ENCODE data around the gene ADAMTS17. TPM values are rescaled to one million over a fixed set of nuclear protein-coding genes. Genes with fewer than 3 reads are reported as not detected.
A peak's percentile ranks its signal among the peaks of the same experiment; 100 is the strongest.

The ADAMTS17 gene
- total RNA-seq, 1 experiment from 2014 or later = 1.8 TPM

GRCh38 chr15:100221471-100222348, 120.1 kb downstream of the ADAMTS17 start (continued):
- no peak for TF ChIP-seq ZNF425 (CRISPR knock-in tag; conservative IDR thresholded peaks at IDR 0.05)

DNA sequence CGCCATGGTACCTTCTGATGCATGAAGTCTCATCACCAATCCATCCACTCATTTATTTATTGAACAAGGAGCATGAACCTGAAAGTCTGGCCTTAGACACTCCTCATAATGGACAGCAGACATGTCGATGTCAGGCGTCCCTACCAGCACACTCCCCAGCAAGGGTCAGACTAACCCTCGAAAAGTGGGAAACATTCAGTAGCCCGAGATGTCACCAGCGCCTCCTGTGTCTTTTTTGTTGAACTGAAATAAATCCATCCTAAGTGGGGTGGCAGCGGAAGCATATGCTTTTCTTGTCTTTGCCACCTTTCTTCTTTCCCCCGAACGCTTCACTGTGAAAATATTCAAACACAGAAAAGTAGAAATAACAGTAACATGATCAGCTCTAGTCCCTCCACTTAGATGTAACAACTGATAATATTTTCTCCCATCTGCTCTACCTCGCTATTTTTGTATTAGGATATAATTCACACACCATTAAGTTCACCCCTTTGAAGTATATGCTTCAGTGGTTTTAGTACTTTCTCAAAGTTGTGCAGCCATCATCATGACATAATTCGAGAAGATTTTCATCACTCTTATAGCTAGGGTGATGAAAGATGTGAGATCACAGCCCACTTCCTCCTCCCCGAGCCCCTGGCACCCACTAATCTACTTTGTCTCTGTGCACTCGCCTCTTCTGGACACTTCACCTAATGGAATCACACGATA, 121.6 kb downstream of the ADAMTS17 start:
- H3K36me3 Mint-ChIP-seq = no peaks in the 10 kb centered on the region
- H3K27ac Mint-ChIP-seq = no peak overlapping the region
- ATAC-seq (peak; percentile 56; the same call in 1 of the 2 replicates), DNase-seq (ENCODE audit: low spot score) (no peak)
- TF ChIP-seq CREM (CRISPR knock-in tag; IDR thresholded peaks at IDR 0.05) (no peak), ZNF532 (CRISPR knock-in tag; IDR thresholded peaks at IDR 0.05; ENCODE audit: borderline replicate concordance) (no peak)
- TF ChIP-seq, protein P1, sequence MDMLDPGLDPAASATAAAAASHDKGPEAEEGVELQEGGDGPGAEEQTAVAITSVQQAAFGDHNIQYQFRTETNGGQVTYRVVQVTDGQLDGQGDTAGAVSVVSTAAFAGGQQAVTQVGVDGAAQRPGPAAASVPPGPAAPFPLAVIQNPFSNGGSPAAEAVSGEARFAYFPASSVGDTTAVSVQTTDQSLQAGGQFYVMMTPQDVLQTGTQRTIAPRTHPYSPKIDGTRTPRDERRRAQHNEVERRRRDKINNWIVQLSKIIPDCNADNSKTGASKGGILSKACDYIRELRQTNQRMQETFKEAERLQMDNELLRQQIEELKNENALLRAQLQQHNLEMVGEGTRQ (CRISPR knock-in tag; IDR thresholded peaks at IDR 0.05) = no peak
- no peaks in the 10 kb centered on the region for H3K9me3 Mint-ChIP-seq
- peaks cover 6% of the 10 kb centered on the region for H3K4me1 Mint-ChIP-seq
- POLR2A ChIA-PET = no interaction called here
- no peaks in the 10 kb centered on the region for H3K27me3 Mint-ChIP-seq (ENCODE audit: low read depth)
- CTCF ChIA-PET = no interaction called here
- no peak overlapping the region for H3K4me3 Mint-ChIP-seq

- H3K4me3 Mint-ChIP-seq = no peak overlapping the region
- ChIA-PET POLR2A (no interaction called here), CTCF (no interaction called here)
- no peaks in the 10 kb centered on the region for H3K36me3 Mint-ChIP-seq
- H3K27me3 Mint-ChIP-seq (ENCODE audit: low read depth) = no peaks in the 10 kb centered on the region
- ATAC-seq = no peak
- H3K9me3 Mint-ChIP-seq = no peaks in the 10 kb centered on the region
- no peaks in the 10 kb centered on the region for H3K4me1 Mint-ChIP-seq
- H3K27ac Mint-ChIP-seq = no peak overlapping the region
- no peak for DNase-seq (ENCODE audit: low spot score)
- TF ChIP-seq NFYB (CRISPR knock-in tag; conservative IDR thresholded peaks at IDR 0.05; ENCODE audit: low read depth) = no peak
- TF ChIP-seq, protein P2, sequence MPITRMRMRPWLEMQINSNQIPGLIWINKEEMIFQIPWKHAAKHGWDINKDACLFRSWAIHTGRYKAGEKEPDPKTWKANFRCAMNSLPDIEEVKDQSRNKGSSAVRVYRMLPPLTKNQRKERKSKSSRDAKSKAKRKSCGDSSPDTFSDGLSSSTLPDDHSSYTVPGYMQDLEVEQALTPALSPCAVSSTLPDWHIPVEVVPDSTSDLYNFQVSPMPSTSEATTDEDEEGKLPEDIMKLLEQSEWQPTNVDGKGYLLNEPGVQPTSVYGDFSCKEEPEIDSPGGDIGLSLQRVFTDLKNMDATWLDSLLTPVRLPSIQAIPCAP (CRISPR knock-in tag; IDR thresholded peaks at IDR 0.05) = no peak
- no peak for TF ChIP-seq ZNF138 (CRISPR knock-in tag; conservative IDR thresholded peaks at IDR 0.05)
- TF ChIP-seq ATF1 (CRISPR knock-in tag; IDR thresholded peaks at IDR 0.05) = no peak
- TF ChIP-seq ATF2 (CRISPR knock-in tag; IDR thresholded peaks at IDR 0.05; ENCODE audit: borderline replicate concordance, low read depth) = no peak
- TF ChIP-seq NR1H2 (CRISPR knock-in tag; IDR thresholded peaks at IDR 0.05) = no peak
- no peak for TF ChIP-seq GABPB1 (CRISPR knock-in tag; IDR thresholded peaks at IDR 0.05)
- TF ChIP-seq, protein P3, sequence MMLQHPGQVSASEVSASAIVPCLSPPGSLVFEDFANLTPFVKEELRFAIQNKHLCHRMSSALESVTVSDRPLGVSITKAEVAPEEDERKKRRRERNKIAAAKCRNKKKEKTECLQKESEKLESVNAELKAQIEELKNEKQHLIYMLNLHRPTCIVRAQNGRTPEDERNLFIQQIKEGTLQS (CRISPR knock-in tag; conservative IDR thresholded peaks at IDR 0.05) = no peak
- TF ChIP-seq ZNF317 (CRISPR knock-in tag; IDR thresholded peaks at IDR 0.05; ENCODE audit: borderline replicate concordance, low read depth) = no peak
- TF ChIP-seq ZNF263 (CRISPR knock-in tag; IDR thresholded peaks at IDR 0.05; ENCODE audit: low read depth) = no peak
- TF ChIP-seq RELA (CRISPR knock-in tag; IDR thresholded peaks at IDR 0.05; ENCODE audit: borderline replicate concordance) = no peak
- no peak for TF ChIP-seq TEAD1 (CRISPR knock-in tag; IDR thresholded peaks at IDR 0.05)
- TF ChIP-seq, protein P4, sequence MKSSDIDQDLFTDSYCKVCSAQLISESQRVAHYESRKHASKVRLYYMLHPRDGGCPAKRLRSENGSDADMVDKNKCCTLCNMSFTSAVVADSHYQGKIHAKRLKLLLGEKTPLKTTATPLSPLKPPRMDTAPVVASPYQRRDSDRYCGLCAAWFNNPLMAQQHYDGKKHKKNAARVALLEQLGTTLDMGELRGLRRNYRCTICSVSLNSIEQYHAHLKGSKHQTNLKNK (CRISPR knock-in tag; IDR thresholded peaks at IDR 0.05) = no peak
- TF ChIP-seq, protein P5, sequence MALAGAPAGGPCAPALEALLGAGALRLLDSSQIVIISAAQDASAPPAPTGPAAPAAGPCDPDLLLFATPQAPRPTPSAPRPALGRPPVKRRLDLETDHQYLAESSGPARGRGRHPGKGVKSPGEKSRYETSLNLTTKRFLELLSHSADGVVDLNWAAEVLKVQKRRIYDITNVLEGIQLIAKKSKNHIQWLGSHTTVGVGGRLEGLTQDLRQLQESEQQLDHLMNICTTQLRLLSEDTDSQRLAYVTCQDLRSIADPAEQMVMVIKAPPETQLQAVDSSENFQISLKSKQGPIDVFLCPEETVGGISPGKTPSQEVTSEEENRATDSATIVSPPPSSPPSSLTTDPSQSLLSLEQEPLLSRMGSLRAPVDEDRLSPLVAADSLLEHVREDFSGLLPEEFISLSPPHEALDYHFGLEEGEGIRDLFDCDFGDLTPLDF (CRISPR knock-in tag; IDR thresholded peaks at IDR 0.05) = no peak
Observed at GRCh38 chr15:100218434-100218833, 123.3 kb downstream of the ADAMTS17 start.
